PFSK-1 (cell line): ENCODE measurements around the gene GNB1.

Source experiments
- FOXP2 ChIP-seq: optimal IDR thresholded peaks from 2 replicates; pipeline ENCODE3; 2011; ENCODE audit warnings: borderline replicate concordance, control low read depth, inconsistent platforms; ENCODE audit not compliant: insufficient read depth; ENCODE audit errors: extremely low read length, extremely low read depth
- POLR2AphosphoS5 ChIP-seq: IDR thresholded peaks from 2 replicates; pipeline ENCODE4 v1.6.1; 2012; ENCODE audit warnings: low read depth, mild to moderate bottlenecking, control low read depth, low read length, moderate library complexity
- SIN3A ChIP-seq: IDR thresholded peaks from 2 replicates; pipeline ENCODE4 v1.6.1; 2012; ENCODE audit warnings: mild to moderate bottlenecking, low read length, moderate library complexity, borderline replicate concordance; ENCODE audit not compliant: insufficient read depth
- TAF1 ChIP-seq: IDR thresholded peaks from 2 replicates; pipeline ENCODE4 v1.6.1; 2012; ENCODE audit warnings: low read length, control low read depth, borderline replicate concordance; ENCODE audit not compliant: insufficient read depth
- TF ChIP-seq, protein P1 (sequence below), 2 experiments: IDR thresholded peaks; 2 replicates each; pipeline versions ENCODE4 v1.6.1 to v1.8.0; 2011 to 2012; ENCODE audit warnings: low read depth in 2 of 2, low read length in 2 of 2, control low read depth in 1 of 2, inconsistent platforms in 1 of 2, mild to moderate bottlenecking in 1 of 2, moderate library complexity in 1 of 2; ENCODE audit not compliant: insufficient read depth in 1 of 2

GNB1 gene

DNA sequence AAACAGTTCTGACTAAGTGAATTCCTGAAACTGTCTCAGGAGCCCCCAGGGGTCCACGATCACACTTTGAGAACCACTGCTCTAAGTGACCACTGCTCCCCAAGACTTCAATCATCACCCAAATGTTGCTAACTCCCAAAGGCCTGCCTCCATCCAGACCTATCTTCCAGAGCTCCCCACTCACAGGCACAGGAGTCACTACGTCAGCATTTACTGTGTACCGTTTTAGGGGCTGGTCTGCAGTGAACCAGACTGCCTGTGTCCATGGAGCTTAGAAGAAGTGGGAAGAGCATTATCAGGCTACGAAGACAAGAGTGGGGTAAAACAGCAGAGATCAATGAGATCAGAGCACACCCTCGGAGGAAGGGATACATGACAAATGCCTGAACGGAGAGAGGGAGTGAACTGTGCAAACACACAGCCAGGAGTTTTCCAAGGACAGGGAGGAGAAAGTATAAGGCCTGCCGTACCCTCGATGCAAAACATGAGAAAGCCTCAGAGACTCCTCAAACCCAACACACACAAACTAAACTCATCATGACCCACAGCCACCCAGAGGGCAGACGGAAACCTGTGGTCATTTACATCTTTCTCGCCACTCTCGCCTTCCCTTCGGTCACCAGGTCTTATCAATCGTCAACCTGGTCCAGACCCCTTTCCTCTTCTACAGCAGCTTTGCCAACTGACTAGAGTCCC lies 10.1 kb downstream of the GNB1 start:
- no peak for TF ChIP-seq SIN3A
- TF ChIP-seq, protein P1, sequence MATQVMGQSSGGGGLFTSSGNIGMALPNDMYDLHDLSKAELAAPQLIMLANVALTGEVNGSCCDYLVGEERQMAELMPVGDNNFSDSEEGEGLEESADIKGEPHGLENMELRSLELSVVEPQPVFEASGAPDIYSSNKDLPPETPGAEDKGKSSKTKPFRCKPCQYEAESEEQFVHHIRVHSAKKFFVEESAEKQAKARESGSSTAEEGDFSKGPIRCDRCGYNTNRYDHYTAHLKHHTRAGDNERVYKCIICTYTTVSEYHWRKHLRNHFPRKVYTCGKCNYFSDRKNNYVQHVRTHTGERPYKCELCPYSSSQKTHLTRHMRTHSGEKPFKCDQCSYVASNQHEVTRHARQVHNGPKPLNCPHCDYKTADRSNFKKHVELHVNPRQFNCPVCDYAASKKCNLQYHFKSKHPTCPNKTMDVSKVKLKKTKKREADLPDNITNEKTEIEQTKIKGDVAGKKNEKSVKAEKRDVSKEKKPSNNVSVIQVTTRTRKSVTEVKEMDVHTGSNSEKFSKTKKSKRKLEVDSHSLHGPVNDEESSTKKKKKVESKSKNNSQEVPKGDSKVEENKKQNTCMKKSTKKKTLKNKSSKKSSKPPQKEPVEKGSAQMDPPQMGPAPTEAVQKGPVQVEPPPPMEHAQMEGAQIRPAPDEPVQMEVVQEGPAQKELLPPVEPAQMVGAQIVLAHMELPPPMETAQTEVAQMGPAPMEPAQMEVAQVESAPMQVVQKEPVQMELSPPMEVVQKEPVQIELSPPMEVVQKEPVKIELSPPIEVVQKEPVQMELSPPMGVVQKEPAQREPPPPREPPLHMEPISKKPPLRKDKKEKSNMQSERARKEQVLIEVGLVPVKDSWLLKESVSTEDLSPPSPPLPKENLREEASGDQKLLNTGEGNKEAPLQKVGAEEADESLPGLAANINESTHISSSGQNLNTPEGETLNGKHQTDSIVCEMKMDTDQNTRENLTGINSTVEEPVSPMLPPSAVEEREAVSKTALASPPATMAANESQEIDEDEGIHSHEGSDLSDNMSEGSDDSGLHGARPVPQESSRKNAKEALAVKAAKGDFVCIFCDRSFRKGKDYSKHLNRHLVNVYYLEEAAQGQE (IDR thresholded peaks at IDR 0.05; ENCODE audit: insufficient read depth in 1 of 2, low read depth in 2 of 2, low read length in 2 of 2): no peak
- no peak for TF ChIP-seq TAF1
- TF ChIP-seq POLR2AphosphoS5: no peak
- no peak for TF ChIP-seq FOXP2

- TF ChIP-seq POLR2AphosphoS5 (no peak), FOXP2 (no peak), SIN3A (no peak), TAF1 (no peak)
- TF ChIP-seq, protein P1 (IDR thresholded peaks at IDR 0.05; ENCODE audit: insufficient read depth in 1 of 2, low read depth in 2 of 2, low read length in 2 of 2): no peak
These were observed 10.9 kb downstream of the GNB1 start for GRCh38 chr1:1879942-1880341.

DNA sequence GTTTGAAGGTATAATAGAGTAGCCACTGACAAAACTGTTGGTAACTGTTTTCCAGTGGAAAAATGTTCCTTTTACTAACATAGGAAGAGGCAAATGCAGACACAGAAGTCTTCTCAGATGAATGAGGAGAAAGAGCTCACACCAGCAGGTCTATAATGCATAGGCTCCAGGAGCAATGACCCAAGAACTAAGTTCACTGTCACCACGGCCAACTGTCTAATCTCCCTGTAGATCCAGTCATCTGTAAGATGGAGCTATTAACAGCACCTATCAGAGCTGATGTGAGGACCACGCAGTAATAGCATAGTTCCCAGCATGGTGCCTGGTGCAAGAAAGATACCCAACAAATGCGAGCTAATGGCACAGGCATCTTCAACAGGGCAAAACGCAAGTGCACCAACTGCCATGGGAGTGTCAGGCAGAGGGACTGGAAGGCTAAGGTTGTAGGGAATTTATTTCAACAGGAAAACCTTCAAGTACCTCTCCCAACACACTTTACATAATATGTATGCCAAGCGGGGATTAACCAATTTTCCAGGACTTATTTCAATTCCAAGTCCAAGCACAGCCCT lies 12.9 kb downstream of the GNB1 start:
- TF ChIP-seq, protein P1 (IDR thresholded peaks at IDR 0.05; ENCODE audit: insufficient read depth in 1 of 2, low read depth in 2 of 2, low read length in 2 of 2): no peak
- no peak for TF ChIP-seq FOXP2
- TF ChIP-seq SIN3A: no peak
- no peak for TF ChIP-seq POLR2AphosphoS5

GRCh38 chr1:1876335-1876930 lies 14.5 kb downstream of the GNB1 start:
- TF ChIP-seq TAF1 (no peak), POLR2AphosphoS5 (no peak), SIN3A (no peak), FOXP2 (no peak)
- TF ChIP-seq, protein P1 (IDR thresholded peaks at IDR 0.05; ENCODE audit: insufficient read depth in 1 of 2, low read depth in 2 of 2, low read length in 2 of 2): no peak
